GM18505 (cell line): ENCODE measurements around the gene COL17A1.

Source experiments
- ATAC-seq: cut with Tn5 transposase; IDR thresholded peaks from one replicate; pipeline ENCODE4 v1.9.1; 2021; ENCODE audit not compliant: unreplicated experiment
- POLR2A ChIP-seq: IDR thresholded peaks from 4 replicates; pipeline ENCODE4 v1.6.1; 2011; ENCODE audit warnings: borderline replicate concordance; ENCODE audit not compliant: insufficient read depth, insufficient read length; ENCODE audit errors: extremely low read depth

The COL17A1 gene

GRCh38 chr10:104085801-104086400 lies at the start of gene COL17A1:
Gene COL17A1, minus strand, starts transcription at chr10:104085880. Its CDS starts 5,207 bp downstream, at chr10:104080673.
- ATAC-seq: no peak
- no peak for TF ChIP-seq POLR2A

- TF ChIP-seq POLR2A: no peak
- ATAC-seq: no peak
Observed at GRCh38 chr10:104130041-104130440, 44.4 kb upstream of the COL17A1 start.

- no peak for ATAC-seq
- TF ChIP-seq POLR2A: no peak
Observed at GRCh38 chr10:104128214-104128613, 42.5 kb upstream of the COL17A1 start.

GRCh38 chr10:104127411-104127810 lies 41.7 kb upstream of the COL17A1 start:
- no peak for TF ChIP-seq POLR2A
- ATAC-seq: no peak

- ATAC-seq: no peak
- no peak for TF ChIP-seq POLR2A
Observed at GRCh38 chr10:104123397-104123796, 37.7 kb upstream of the COL17A1 start.

GRCh38 chr10:104122225-104123107 lies 36.8 kb upstream of the COL17A1 start:
- ATAC-seq: peak; percentile 1
- TF ChIP-seq POLR2A: no peak

GRCh38 chr10:104121485-104122224 lies 36.0 kb upstream of the COL17A1 start, which contains the start of gene SFR1:
Gene SFR1, plus strand, starts transcription at chr10:104122171. Its CDS starts 13 bp downstream, at chr10:104122184.
- ATAC-seq: peak; percentile 94
- TF ChIP-seq POLR2A: peak; percentile 90

GRCh38 chr10:104120903-104121484 lies 35.3 kb upstream of the COL17A1 start:
- TF ChIP-seq POLR2A: no peak
- no peak for ATAC-seq

- no peak for TF ChIP-seq POLR2A
Observed at GRCh38 chr10:104120512-104120902, 34.8 kb upstream of the COL17A1 start.

GRCh38 chr10:104119996-104120395 lies 34.3 kb upstream of the COL17A1 start:
- TF ChIP-seq POLR2A: no peak
- ATAC-seq: no peak

More at GRCh38 chr10:104120512-104120902, 34.8 kb upstream of the COL17A1 start:
- ATAC-seq: no peak

GRCh38 chr10:104117839-104118323 lies 32.2 kb upstream of the COL17A1 start:
- no peak for TF ChIP-seq POLR2A
- no peak for ATAC-seq

GRCh38 chr10:104113376-104113956 lies 27.8 kb upstream of the COL17A1 start:
- TF ChIP-seq POLR2A: no peak
- no peak for ATAC-seq
